ENCODE results near the gene PTPRC.

PTPRC gene

GRCh38 chr1:198716051-198716450 is 77.2 kb downstream of the PTPRC start:
- Histone ChIP-seq H3K56ac (ENCODE audit: low read length) (no peak overlapping the region), H3K4me3 (ENCODE audit: low read length) (no peak overlapping the region), H4K8ac (ENCODE audit: low read depth, low read length) (no peak overlapping the region), H3K18ac (ENCODE audit: low read length) (no peak overlapping the region), H3K27ac (ENCODE audit: low read depth, low read length) (no peak overlapping the region), H2AK5ac (ENCODE audit: low read length) (no peak overlapping the region), H3K4me1 (ENCODE audit: control insufficient read depth, low read depth, low read length) (no peaks in the 10 kb centered on the region), H4K5ac (ENCODE audit: low read length) (no peak overlapping the region), H3K36me3 (ENCODE audit: control insufficient read depth, insufficient read depth, low read length) (no peaks in the 10 kb centered on the region), H3K79me1 (ENCODE audit: low read length) (no peaks in the 10 kb centered on the region), H3K27me3 (ENCODE audit: insufficient read depth, low read length, poor library complexity) (no peaks in the 10 kb centered on the region), H3K4ac (ENCODE audit: low read depth, low read length) (no peak overlapping the region), H2BK15ac (replicated peaks; ENCODE audit: low read depth) (no peak overlapping the region), H3K4me2 (ENCODE audit: low read length) (no peak overlapping the region), H3K9ac (ENCODE audit: low read length) (no peak overlapping the region), H3K79me2 (ENCODE audit: control insufficient read depth, insufficient read depth, low read length) (no peaks in the 10 kb centered on the region), H3K23ac (ENCODE audit: low read length) (no peak overlapping the region), H2BK120ac (ENCODE audit: low read depth, low read length) (no peak overlapping the region), H2BK5ac (ENCODE audit: low read length) (no peak overlapping the region)
- WGBS (ENCODE audit: extremely low coverage, insufficient coverage, low lambda C conversion rate) = 100% methylated on average over 1 of the region's 5 CpGs
- DNase-seq = no peak

- no CpG with 5 or more reads among the region's 1 CpG for WGBS (ENCODE audit: extremely low coverage, insufficient coverage, low lambda C conversion rate)
- no peak for DNase-seq
- no peak overlapping the region for H3K4ac ChIP-seq (ENCODE audit: low read depth, low read length)
- no peak overlapping the region for H4K8ac ChIP-seq (ENCODE audit: low read depth, low read length)
- no peak overlapping the region for H4K5ac ChIP-seq (ENCODE audit: low read length)
- H3K56ac ChIP-seq (ENCODE audit: low read length) = no peak overlapping the region
- no peak overlapping the region for H3K9ac ChIP-seq (ENCODE audit: low read length)
- H3K79me1 ChIP-seq (ENCODE audit: low read length) = no peaks in the 10 kb centered on the region
- H3K18ac ChIP-seq (ENCODE audit: low read length) = no peak overlapping the region
- no peaks in the 10 kb centered on the region for H3K4me1 ChIP-seq (ENCODE audit: control insufficient read depth, low read depth, low read length)
- H2BK120ac ChIP-seq (ENCODE audit: low read depth, low read length) = no peak overlapping the region
- no peak overlapping the region for H2AK5ac ChIP-seq (ENCODE audit: low read length)
- H3K23ac ChIP-seq (ENCODE audit: low read length) = no peak overlapping the region
- H3K27me3 ChIP-seq (ENCODE audit: insufficient read depth, low read length, poor library complexity) = no peaks in the 10 kb centered on the region
- no peak overlapping the region for H2BK15ac ChIP-seq (replicated peaks; ENCODE audit: low read depth)
- H2BK5ac ChIP-seq (ENCODE audit: low read length) = no peak overlapping the region
- no peak overlapping the region for H3K4me2 ChIP-seq (ENCODE audit: low read length)
- no peaks in the 10 kb centered on the region for H3K79me2 ChIP-seq (ENCODE audit: control insufficient read depth, insufficient read depth, low read length)
- H3K36me3 ChIP-seq (ENCODE audit: control insufficient read depth, insufficient read depth, low read length) = no peaks in the 10 kb centered on the region
- H3K4me3 ChIP-seq (ENCODE audit: low read length) = no peak overlapping the region
- no peak overlapping the region for H3K27ac ChIP-seq (ENCODE audit: low read depth, low read length)
These were observed 78.7 kb downstream of the PTPRC start for GRCh38 chr1:198717510-198717909.

GRCh38 chr1:198723127-198723526 is 84.3 kb downstream of the PTPRC start:
- no peak overlapping the region for H4K5ac ChIP-seq (ENCODE audit: low read length)
- no peak overlapping the region for H2BK120ac ChIP-seq (ENCODE audit: low read depth, low read length)
- H3K4me1 ChIP-seq (ENCODE audit: control insufficient read depth, low read depth, low read length) = no peaks in the 10 kb centered on the region
- H3K4ac ChIP-seq (ENCODE audit: low read depth, low read length) = no peak overlapping the region
- no peaks in the 10 kb centered on the region for H3K79me2 ChIP-seq (ENCODE audit: control insufficient read depth, insufficient read depth, low read length)
- H3K9ac ChIP-seq (ENCODE audit: low read length) = no peak overlapping the region
- H3K4me2 ChIP-seq (ENCODE audit: low read length) = no peak overlapping the region
- H3K27me3 ChIP-seq (ENCODE audit: insufficient read depth, low read length, poor library complexity) = no peaks in the 10 kb centered on the region
- H3K27ac ChIP-seq (ENCODE audit: low read depth, low read length) = no peak overlapping the region
- no peak overlapping the region for H3K56ac ChIP-seq (ENCODE audit: low read length)
- no peak overlapping the region for H3K23ac ChIP-seq (ENCODE audit: low read length)
- DNase-seq = no peak
- no peak overlapping the region for H3K18ac ChIP-seq (ENCODE audit: low read length)
- H3K4me3 ChIP-seq (ENCODE audit: low read length) = no peak overlapping the region
- no peak overlapping the region for H2AK5ac ChIP-seq (ENCODE audit: low read length)
- no peaks in the 10 kb centered on the region for H3K36me3 ChIP-seq (ENCODE audit: control insufficient read depth, insufficient read depth, low read length)
- no peak overlapping the region for H4K8ac ChIP-seq (ENCODE audit: low read depth, low read length)
- H2BK5ac ChIP-seq (ENCODE audit: low read length) = no peak overlapping the region
- no peaks in the 10 kb centered on the region for H3K79me1 ChIP-seq (ENCODE audit: low read length)
- no peak overlapping the region for H2BK15ac ChIP-seq (replicated peaks; ENCODE audit: low read depth)

DNA sequence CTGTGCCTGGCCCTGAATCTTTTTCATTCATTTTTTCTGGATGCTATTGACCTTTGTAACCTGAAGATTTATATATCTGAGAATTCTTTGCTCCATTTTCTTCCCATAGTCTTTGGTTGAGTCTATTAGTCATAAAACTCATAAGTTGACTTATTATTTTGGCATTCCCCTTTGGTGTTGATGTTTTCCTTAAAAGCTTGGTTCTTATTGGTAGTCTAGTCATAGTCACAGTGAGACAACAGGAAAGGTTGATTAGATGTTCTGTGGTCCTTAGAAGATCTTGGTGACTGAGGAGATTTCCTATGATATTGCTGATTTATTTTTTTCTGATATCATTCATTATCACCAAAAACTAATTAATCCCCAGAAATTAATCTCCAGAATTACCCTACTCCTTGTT is 86.2 kb downstream of the PTPRC start:
- Histone ChIP-seq H3K9ac (ENCODE audit: low read length) (no peak overlapping the region), H2AK5ac (ENCODE audit: low read length) (no peak overlapping the region), H3K27ac (ENCODE audit: low read depth, low read length) (no peak overlapping the region), H3K18ac (ENCODE audit: low read length) (no peak overlapping the region), H3K79me2 (ENCODE audit: control insufficient read depth, insufficient read depth, low read length) (no peaks in the 10 kb centered on the region), H2BK120ac (ENCODE audit: low read depth, low read length) (no peak overlapping the region), H3K27me3 (ENCODE audit: insufficient read depth, low read length, poor library complexity) (no peaks in the 10 kb centered on the region), H3K4me1 (ENCODE audit: control insufficient read depth, low read depth, low read length) (no peaks in the 10 kb centered on the region), H3K4me2 (ENCODE audit: low read length) (no peak overlapping the region), H3K23ac (ENCODE audit: low read length) (no peak overlapping the region), H4K5ac (ENCODE audit: low read length) (no peak overlapping the region), H3K4me3 (ENCODE audit: low read length) (no peak overlapping the region), H3K56ac (ENCODE audit: low read length) (no peak overlapping the region), H4K8ac (ENCODE audit: low read depth, low read length) (no peak overlapping the region), H3K4ac (ENCODE audit: low read depth, low read length) (no peak overlapping the region), H3K79me1 (ENCODE audit: low read length) (no peaks in the 10 kb centered on the region), H3K36me3 (ENCODE audit: control insufficient read depth, insufficient read depth, low read length) (no peaks in the 10 kb centered on the region), H2BK15ac (replicated peaks; ENCODE audit: low read depth) (no peak overlapping the region), H2BK5ac (ENCODE audit: low read length) (no peak overlapping the region)
- no peak for DNase-seq

DNA sequence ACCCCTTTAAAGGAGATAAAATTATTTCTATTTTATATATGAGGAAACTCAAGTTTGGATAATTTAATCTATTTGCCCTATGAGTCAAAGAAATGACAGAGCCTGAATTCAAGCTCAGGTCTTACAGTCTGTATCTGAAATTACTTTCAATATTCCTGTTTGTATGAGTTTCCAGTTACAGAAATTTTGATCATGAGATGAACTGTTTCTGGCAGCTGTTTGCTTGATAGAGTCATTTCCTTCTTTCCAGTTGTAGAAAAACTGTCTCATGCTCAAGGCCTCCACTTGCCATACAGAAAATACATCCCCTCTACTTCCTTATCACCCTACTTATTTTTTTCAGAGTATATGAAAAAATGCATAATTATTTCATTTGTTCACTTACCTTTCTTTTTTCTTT is 87.6 kb downstream of the PTPRC start:
- Histone ChIP-seq H3K27me3 (ENCODE audit: insufficient read depth, low read length, poor library complexity) (no peaks in the 10 kb centered on the region), H2BK15ac (replicated peaks; ENCODE audit: low read depth) (no peak overlapping the region), H2AK5ac (ENCODE audit: low read length) (no peak overlapping the region), H3K23ac (ENCODE audit: low read length) (no peak overlapping the region), H3K4me1 (ENCODE audit: control insufficient read depth, low read depth, low read length) (no peaks in the 10 kb centered on the region), H3K18ac (ENCODE audit: low read length) (no peak overlapping the region), H3K4me2 (ENCODE audit: low read length) (no peak overlapping the region), H2BK120ac (ENCODE audit: low read depth, low read length) (no peak overlapping the region), H4K5ac (ENCODE audit: low read length) (no peak overlapping the region), H3K9ac (ENCODE audit: low read length) (no peak overlapping the region), H3K36me3 (ENCODE audit: control insufficient read depth, insufficient read depth, low read length) (no peaks in the 10 kb centered on the region), H2BK5ac (ENCODE audit: low read length) (no peak overlapping the region), H3K4ac (ENCODE audit: low read depth, low read length) (no peak overlapping the region), H3K27ac (ENCODE audit: low read depth, low read length) (no peak overlapping the region), H3K4me3 (ENCODE audit: low read length) (no peak overlapping the region), H3K79me1 (ENCODE audit: low read length) (no peaks in the 10 kb centered on the region), H3K79me2 (ENCODE audit: control insufficient read depth, insufficient read depth, low read length) (no peaks in the 10 kb centered on the region), H3K56ac (ENCODE audit: low read length) (no peak overlapping the region), H4K8ac (ENCODE audit: low read depth, low read length) (no peak overlapping the region)
- DNase-seq = no peak

DNA sequence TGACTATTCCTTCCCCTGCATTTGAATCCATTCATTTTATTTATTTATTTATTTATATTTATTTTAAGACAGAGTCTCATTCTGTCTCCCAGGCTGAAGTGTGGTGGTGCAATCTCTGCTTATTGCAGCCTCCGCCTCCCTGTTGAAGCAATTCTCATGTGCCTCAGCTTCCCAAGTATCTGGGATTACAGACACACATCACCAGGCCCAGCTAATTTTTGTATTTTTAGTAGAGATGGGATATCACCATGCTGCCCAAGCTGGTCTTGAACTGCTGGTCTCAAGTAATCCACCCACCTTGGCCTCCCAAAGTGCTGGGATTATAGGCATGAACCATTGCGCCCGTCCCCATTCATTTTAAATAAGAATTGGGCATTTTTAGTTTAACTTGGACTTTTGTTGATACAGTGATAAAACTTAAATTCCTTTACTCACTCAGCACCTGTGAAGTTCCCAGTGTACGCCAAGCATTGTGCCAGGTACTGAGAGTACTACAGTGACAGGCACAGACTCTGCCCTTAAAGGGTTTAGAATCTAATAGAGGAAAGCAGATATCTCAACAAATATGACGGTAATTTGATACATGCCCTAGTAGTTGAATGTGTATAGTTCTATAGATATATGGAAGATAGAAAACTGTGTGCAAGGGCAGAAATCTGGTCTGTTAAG is 90.5 kb downstream of the PTPRC start:
- DNase-seq = no peak
- Histone ChIP-seq H3K79me2 (ENCODE audit: control insufficient read depth, insufficient read depth, low read length) (no peaks in the 10 kb centered on the region), H3K27ac (ENCODE audit: low read depth, low read length) (no peak overlapping the region), H2AK5ac (ENCODE audit: low read length) (no peak overlapping the region), H3K79me1 (ENCODE audit: low read length) (no peaks in the 10 kb centered on the region), H3K18ac (ENCODE audit: low read length) (no peak overlapping the region), H3K36me3 (ENCODE audit: control insufficient read depth, insufficient read depth, low read length) (no peaks in the 10 kb centered on the region), H2BK120ac (ENCODE audit: low read depth, low read length) (no peak overlapping the region), H3K9ac (ENCODE audit: low read length) (no peak overlapping the region), H3K4me1 (ENCODE audit: control insufficient read depth, low read depth, low read length) (no peaks in the 10 kb centered on the region), H3K4me3 (ENCODE audit: low read length) (no peak overlapping the region), H2BK5ac (ENCODE audit: low read length) (no peak overlapping the region), H2BK15ac (replicated peaks; ENCODE audit: low read depth) (no peak overlapping the region), H4K5ac (ENCODE audit: low read length) (no peak overlapping the region), H3K4me2 (ENCODE audit: low read length) (no peak overlapping the region), H4K8ac (ENCODE audit: low read depth, low read length) (no peak overlapping the region), H3K56ac (ENCODE audit: low read length) (no peak overlapping the region), H3K4ac (ENCODE audit: low read depth, low read length) (no peak overlapping the region), H3K23ac (ENCODE audit: low read length) (peak overlapping the region; percentile 76), H3K27me3 (ENCODE audit: insufficient read depth, low read length, poor library complexity) (no peaks in the 10 kb centered on the region)
- WGBS (ENCODE audit: extremely low coverage, insufficient coverage, low lambda C conversion rate) = no CpG with 5 or more reads among the region's 5 CpGs

All from mesendoderm (in vitro differentiated cells).